Stimulated activated CD4-positive, alpha-beta T cell treated with anti-CD3 and anti-CD28 coated beads, Interleukin-15, amount 100 ng/mL, for 48 hours (primary cell): Measurements from ENCODE around the gene CHD1.

Experiments used
- DNase-seq, 2 donors: peaks; one replicate each; pipeline ENCODE4 v3.0.0-alpha.2; 2020; ENCODE audit warnings: low read depth in 2 of 2

The CHD1 gene

GRCh38 chr5:98935206-98935605, 6.4 kb upstream of the CHD1 start:
- no peak for DNase-seq

GRCh38 chr5:98934546-98934945, 5.7 kb upstream of the CHD1 start:
- DNase-seq = no peak

DNA sequence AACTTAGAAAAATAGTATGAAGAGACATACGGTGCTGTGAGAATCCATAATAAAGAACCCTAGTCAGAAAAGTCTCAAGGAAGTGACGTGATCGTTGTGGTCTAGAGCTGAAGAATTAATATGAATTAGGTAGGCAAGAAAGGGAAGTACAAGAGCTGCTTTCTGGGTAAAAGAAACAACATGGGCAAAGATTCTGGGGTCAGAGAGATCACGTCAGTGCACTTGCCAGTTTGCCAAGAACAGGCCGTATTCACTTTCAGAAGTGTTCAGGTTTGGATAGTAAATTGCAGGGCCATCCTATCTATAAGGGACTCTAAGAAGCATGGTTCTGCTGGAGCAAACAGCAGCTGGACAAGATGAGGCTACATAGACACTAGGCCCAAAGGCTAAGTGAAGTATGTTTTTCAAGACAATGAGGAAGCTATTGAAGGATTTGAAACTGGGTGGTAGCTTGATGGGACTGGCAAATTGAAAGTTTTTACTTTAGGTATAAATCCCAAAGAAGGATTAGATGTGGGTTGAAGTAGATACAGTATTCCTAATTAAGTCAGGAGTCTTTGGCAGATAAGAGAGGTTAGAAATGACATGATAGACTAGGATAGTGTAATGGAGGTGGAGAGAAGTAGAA, 4.8 kb upstream of the CHD1 start:
- DNase-seq = peak in 1 of 2 donors; percentile 7

DNA sequence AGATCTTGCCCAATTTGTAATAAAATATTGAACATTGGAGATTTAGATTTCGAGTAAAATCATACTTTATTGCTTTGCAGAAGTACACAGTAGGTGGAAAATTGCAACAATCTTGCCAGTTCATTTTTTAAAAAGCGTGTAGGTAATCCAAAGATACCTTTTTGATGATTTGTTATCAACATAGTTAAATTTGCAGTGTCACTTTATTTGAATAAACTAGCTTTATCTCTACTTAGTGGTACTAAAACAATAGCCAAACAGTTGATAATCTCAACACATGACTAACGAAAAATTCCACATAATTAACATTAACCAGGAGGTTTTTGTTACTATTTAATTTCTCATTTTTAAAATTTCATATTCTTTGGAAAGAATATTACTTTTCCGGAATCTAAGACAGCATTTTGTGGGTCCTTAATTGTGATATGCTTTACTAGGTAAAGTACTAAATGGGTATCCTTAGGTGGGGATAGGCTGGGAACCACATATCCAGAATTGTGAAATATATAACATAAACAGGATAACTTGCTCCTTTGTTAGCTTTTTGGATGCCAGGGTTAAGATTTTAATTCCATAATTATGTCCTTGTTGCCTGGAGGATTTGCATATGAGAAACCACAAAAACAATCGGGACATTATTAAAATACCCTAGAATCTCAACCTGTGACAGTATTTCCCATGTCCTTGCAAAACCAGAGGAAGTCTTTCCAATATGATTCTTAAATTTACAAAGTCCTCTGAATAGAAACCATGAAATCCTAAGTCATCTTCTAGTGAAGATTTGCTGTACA, 2.4 kb upstream of the CHD1 start:
- DNase-seq = no peak

DNA sequence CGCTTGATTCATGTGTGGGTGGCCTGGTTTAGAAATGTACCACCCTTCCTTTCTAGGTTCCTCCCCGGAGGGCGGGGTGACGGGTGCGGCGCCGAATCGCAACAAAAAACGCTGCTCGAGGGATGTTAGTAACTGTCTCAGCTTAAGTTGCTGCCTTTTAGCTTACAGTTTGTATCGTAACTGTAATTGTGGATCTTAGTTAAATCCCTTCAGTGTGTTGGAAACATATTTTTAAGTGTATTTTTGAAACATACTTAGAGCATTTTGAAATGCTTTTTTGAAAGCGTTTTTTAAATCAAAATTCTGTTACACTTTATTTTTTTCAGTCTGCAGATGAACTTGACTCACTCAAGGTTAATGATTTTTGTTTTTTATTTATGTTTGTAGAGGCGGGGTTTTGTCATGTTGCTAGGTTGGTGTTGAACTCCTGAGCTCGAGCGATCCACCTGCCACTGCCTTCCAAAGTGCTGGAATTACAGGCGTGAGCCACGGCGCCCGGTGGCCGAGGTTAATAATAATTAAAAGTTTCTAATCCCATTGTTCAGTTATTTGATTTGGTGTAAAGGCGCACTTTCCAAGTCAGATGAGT, 997 bp upstream of the CHD1 start:
- DNase-seq = no peak

DNA sequence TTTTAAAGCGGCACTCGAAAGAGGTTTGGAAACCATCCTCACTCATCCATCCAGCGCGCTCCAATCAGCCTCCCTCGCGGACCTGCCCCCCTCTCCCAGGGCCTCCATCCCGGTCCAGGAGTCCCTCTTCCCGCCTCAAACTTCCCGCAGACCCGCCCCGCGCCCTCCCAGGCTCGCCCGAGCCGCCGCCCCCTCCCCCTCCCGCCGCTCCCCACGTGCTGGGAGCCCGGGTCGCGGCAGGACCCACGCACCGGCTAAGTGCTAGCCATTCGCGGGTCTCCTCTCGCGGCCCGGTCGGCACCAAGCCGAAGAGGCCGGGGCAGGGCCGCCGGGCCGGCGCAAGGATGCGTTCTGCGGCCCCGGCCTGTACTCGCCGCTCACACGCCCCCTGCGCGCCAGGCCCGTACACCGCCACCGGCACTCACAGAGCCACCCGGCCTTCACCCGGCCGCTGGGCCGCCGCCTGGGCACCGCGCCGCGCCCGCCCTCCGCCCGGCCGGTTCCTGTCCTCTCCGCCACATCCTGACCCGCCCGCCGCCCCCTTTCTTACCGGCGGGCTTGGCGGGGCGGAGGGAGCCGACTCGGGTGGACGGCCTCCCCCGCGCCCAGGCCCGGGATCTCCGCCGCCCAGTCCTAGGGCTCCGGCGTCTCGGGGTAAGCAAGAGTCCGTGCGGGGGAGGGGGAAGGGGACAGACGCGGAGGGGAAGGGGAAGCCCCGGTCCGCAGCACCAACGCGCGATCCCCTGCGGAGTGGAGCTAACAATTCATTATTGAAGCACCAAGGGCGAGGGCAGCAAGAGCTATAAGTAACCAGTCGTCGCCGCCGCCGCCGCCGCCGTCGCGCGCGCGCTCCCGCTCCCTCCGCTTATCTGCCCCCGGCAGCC, 576 bp downstream of the CHD1 start:
- DNase-seq = peak in 1 of 2 donors; percentile 25

- DNase-seq = peak; percentile 33 to 35
Measured at GRCh38 chr5:98927242-98927988, 1.4 kb downstream of the CHD1 start.

DNA sequence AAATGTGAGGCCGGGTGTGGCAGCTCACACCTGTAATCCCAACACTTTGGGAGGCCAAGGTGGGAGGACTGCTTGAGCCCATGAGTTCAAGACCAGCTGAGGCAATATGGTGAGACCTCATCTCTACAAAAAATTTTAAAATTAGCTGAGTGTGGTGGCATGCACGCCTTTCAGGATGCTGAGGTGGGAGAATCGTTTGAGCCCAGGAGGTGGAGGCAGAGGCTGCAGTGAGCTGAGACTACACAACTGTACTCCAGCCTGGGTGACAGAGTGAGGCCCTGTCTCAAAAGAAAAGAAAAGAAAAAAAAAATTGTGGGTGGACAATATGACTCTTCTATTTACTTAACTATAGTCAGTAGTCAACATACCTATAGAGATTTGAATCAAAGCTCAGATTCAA, 4.8 kb downstream of the CHD1 start:
- no peak for DNase-seq

DNA sequence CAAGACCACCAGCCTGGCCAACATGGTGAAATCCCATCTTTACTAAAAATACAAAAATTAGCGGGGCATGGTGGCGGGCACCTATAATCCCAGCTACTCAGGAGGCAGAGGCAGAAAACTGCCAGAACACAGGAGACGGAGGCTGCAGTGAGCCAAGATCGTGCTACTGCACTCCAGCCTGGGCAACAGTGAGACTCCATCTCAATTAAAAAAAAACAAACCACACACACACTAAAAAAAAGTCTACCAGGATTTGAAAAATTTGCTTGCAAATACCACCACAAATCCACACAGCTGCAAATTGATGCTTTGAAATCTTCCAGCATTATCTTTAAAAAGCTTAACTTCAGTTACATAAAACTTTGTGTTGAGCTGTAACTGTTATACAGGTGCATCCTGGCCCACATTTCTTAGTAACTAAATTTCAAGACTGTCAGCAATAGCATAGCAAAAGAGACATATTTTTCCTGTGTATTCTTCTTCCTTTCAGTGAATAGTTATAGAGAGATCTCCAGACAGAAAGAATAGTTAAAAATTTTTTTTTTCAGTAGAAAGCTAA, 6.8 kb downstream of the CHD1 start:
- DNase-seq = no peak

DNA sequence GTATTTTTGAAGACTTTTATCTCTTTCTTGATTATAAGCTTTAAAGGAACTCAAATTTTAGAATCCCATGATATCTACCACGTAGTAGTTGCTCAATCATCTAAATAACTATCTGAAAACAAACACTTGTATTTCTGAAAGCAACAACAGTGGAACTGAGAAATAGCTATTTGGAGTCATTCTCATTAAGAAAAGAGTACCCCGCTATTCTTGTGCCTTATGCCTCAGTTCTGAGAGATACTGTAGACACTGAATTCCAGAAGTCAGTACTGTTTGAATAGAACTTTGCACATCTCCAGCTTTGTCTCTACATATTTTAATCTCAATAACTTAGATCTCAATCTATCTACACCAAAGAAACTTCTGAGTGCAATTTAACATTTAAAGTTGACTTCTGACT, 11.4 kb downstream of the CHD1 start:
- DNase-seq = no peak

GRCh38 chr5:98916540-98916939, 12.3 kb downstream of the CHD1 start:
- DNase-seq = no peak

DNA sequence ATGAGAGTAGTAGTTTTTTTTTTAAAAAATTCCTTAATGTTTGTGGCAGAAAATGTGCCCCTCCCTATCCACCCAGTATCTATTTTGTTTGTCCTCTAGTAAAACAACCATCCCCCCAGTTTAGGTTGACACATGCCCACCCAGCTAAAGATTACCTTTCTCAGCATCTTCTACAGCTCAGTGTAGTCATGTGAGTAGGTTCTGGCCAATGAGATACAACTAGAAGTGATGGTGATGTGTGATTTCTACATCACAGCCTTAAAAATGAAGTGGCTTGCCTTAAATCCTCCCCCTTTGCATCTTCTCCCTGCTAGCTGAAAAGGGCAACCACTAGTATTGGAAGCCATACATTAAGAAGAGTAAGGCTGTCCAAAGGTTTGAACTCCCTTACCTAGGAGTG, 14.9 kb downstream of the CHD1 start:
- DNase-seq = no peak

DNA sequence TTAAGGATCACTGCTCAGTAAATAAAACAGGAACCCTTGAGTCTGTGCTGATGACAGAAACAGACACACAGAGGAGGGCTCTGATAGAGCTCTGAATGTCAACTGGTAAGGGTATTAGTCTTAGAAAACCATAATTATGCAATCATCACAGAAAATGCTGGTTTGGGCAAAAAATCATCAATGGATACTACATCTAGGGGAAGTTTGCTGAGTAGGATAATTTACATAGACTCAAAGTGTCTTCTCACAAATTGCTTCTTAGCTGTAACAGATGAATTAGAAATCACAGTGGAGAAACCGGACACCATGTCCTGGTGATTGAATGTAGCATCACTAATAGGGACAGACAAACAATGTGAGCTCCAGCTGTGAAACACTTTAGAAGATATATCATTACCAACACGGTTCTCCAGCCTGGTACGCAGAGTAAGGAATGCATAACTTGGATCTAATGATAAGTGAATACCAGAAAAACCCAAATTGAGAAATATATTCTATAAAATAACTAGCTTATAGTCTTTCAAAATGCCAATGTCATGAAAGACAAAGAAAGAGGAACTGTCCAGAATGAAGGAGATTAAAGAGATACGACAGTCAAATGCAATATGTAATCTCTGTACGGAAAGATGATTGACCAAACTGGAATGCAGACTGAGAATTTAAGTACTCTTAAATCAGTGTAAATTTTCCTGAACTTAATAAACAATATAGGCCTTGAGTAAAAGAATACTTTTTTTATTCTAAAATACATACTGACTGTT, 17.3 kb downstream of the CHD1 start:
- DNase-seq = no peak

GRCh38 chr5:98909363-98909762, 19.4 kb downstream of the CHD1 start:
- DNase-seq = no peak

DNA sequence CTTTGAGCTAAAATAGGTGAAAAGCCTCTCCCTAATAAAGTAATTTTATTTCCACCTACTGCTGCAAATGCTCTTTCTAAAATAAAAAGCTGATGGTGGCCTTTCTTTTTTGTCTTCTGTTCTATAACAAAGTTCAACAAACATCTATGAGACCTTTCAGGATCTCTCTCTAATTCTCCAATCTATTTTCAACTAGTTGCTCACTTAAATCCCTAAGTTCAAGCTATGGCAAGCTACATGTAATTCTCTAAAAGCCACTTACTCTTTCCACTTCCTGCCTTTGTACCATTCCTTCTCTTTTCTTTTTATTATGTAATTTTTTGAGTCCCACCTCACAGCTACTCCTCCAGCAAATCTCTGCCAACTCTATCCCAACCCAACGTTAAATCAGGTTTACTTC, 20.9 kb downstream of the CHD1 start:
- no peak for DNase-seq

GRCh38 chr5:98906756-98907355, 22.0 kb downstream of the CHD1 start:
- no peak for DNase-seq

DNA sequence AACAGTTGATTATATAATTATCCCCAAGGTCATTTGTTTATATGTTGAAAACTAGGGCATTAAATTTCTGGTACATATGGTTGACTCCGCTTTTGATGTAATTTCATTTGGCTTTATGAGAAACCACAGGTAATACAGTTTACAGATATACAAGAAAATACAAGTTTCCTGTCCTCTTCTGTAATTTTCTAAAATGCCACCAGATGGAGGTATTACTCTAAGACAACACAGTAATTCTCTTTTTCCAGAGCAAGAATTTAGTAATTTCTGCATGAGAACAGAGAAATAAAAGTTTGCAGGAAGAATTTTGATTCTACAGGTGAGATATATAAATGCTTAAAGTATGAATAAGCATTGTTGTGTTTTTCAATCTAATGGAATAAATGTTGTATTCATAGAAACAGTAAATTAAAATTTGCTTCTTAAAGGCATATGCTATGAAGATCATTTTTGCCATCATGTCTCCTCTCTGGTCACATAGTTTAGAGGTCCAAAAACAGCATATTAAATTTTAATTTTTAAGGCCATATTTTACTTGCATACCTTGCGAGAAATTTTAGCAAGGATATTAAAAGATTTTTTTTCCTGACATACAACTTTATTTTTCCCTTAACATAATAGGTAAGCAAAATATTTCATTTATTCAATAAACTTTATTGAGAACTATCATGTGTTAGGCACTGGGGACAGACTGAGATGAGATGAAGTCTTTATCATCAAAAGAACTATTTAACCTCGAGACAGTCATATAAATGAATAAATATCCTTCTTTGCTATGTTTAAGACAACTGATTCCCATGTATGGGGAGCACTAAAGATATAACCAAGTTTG, 22.7 kb downstream of the CHD1 start:
- no peak for DNase-seq

- DNase-seq = no peak
Measured at GRCh38 chr5:98904780-98905179, 24.0 kb downstream of the CHD1 start.

DNA sequence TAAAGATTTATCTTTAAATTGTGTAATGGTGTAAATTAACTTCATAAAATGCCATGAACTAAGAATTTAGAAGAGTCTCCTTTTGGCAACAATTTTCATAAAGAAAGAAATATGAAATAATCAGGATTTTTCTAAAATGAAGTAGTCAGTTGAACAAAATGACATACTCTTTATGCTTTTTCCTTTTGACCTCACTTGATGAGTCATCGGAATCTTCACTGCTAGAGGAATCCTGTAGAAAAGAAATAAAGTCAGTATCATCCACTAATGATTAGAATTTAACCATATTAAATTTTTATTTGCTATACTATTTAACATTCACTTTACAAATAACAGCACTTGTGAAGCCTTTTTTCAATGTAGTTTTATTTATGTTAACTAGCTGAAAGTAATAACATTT, 26.1 kb downstream of the CHD1 start:
- no peak for DNase-seq
